ENCODE measurements around the gene HOXD10.

DNA sequence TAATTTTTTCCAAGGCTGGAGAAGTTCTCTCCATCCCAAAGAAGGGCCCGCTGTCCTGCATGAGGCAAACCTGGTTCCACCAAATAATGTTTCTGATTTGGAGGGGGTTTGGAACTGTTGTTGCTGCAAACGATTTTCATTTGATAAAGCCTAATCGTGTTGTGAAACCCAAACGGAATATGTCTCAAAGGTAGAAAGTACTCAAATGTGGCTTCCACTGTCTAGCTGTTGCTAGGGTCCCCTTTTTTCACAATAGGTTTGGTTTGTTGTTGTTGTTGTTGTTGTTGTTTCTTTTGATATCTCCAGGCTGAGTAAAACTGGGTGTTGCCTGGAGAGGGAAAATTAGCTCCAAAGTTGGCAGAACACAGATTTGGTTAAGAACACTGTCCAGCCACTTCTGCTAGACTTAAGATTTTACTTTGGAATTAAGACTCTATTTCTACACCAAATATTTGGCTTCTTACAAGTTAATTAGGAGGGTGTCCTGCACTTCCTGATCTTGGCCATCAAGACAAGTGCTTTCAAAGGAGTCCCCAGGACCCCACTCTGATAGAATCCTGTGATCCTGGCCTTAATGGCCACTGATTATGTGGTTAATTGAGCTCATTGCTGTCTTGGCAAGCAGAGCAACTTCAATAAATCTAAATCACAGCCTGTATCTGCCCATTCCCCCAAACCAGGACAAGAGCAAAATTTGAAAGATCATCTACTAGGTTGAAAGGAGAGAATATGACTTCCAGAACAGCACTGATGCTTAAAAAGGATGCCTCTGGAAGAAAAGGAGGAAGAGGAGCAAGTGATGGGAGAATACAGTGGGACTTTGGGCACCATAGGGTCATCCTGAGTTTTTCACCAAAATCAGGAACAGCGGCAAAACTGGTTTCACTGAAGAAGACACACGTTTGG lies 27.4 kb upstream of the HOXD10 start:
- TF ChIP-seq, protein P1, sequence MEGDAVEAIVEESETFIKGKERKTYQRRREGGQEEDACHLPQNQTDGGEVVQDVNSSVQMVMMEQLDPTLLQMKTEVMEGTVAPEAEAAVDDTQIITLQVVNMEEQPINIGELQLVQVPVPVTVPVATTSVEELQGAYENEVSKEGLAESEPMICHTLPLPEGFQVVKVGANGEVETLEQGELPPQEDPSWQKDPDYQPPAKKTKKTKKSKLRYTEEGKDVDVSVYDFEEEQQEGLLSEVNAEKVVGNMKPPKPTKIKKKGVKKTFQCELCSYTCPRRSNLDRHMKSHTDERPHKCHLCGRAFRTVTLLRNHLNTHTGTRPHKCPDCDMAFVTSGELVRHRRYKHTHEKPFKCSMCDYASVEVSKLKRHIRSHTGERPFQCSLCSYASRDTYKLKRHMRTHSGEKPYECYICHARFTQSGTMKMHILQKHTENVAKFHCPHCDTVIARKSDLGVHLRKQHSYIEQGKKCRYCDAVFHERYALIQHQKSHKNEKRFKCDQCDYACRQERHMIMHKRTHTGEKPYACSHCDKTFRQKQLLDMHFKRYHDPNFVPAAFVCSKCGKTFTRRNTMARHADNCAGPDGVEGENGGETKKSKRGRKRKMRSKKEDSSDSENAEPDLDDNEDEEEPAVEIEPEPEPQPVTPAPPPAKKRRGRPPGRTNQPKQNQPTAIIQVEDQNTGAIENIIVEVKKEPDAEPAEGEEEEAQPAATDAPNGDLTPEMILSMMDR (conservative IDR thresholded peaks at IDR 0.05 in 1 of 2, IDR thresholded peaks at IDR 0.05 in 1 of 2; ENCODE audit: low read depth in 1 of 2, low read length in 2 of 2), result no peak
- no peak for TF ChIP-seq EZH2 (IDR thresholded peaks at IDR 0.05; ENCODE audit: low read length, missing control alignments)

All from fibroblast of lung (primary cell).